ENCODE measurements around the gene CTNNBL1. TPM values are rescaled to one million over a fixed set of nuclear protein-coding genes. Genes with fewer than 3 reads are reported as not detected.
A peak's percentile ranks its signal among the peaks of the same experiment; 100 is the strongest.

Gene CTNNBL1
- total RNA-seq, 2 donors from 2014 or later = 68.6 to 68.7 TPM

GRCh38 chr20:37881601-37882343, 187.9 kb downstream of the CTNNBL1 start:
- no peaks in the 10 kb centered on the region for H3K9me3 ChIP-seq (ENCODE audit: control insufficient read depth, low read length)
- no peaks in the 10 kb centered on the region for H3K27me3 ChIP-seq (ENCODE audit: control insufficient read depth, insufficient read depth, low read length, poor library complexity, severe bottlenecking)
- no peaks in the 10 kb centered on the region for H3K36me3 ChIP-seq (ENCODE audit: control insufficient read depth, insufficient read depth, low read length)
- peak overlapping the region; percentile 65 for H3K27ac Mint-ChIP-seq
- TF ChIP-seq, protein P1, sequence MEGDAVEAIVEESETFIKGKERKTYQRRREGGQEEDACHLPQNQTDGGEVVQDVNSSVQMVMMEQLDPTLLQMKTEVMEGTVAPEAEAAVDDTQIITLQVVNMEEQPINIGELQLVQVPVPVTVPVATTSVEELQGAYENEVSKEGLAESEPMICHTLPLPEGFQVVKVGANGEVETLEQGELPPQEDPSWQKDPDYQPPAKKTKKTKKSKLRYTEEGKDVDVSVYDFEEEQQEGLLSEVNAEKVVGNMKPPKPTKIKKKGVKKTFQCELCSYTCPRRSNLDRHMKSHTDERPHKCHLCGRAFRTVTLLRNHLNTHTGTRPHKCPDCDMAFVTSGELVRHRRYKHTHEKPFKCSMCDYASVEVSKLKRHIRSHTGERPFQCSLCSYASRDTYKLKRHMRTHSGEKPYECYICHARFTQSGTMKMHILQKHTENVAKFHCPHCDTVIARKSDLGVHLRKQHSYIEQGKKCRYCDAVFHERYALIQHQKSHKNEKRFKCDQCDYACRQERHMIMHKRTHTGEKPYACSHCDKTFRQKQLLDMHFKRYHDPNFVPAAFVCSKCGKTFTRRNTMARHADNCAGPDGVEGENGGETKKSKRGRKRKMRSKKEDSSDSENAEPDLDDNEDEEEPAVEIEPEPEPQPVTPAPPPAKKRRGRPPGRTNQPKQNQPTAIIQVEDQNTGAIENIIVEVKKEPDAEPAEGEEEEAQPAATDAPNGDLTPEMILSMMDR (conservative IDR thresholded peaks at IDR 0.05) = no peak
- no peak for DNase-seq
- peaks cover 3% of the 10 kb centered on the region for H3K27me3 Mint-ChIP-seq (ENCODE audit: insufficient read depth)
- peak overlapping the region; percentile 32 for H3K27ac ChIP-seq (ENCODE audit: low read depth, low read length)
- no peak overlapping the region for H3K4me3 ChIP-seq (ENCODE audit: low read length)
- no peak overlapping the region for H3K4me3 Mint-ChIP-seq
- whole genome bisulfite sequencing, 2 experiments (ENCODE audit: insufficient coverage in 1 of 2, insufficient read length in 1 of 2) = 88 to 91% methylated on average over 17 to 22 of the region's 22 CpGs
- no peaks in the 10 kb centered on the region for H3K9me3 Mint-ChIP-seq
- H3K4me1 Mint-ChIP-seq = no peaks in the 10 kb centered on the region
- no peaks in the 10 kb centered on the region for H3K36me3 Mint-ChIP-seq (ENCODE audit: low read depth)
- H3K4me1 ChIP-seq (ENCODE audit: control insufficient read depth, insufficient read depth, low read length) = no peaks in the 10 kb centered on the region
- no peak overlapping the region for H3K9ac ChIP-seq (ENCODE audit: extremely low read depth, low read length, poor library complexity, severe bottlenecking)

GRCh38 chr20:37882961-37883712, 189.3 kb downstream of the CTNNBL1 start:
- no peak overlapping the region for H3K27ac Mint-ChIP-seq
- H3K27me3 Mint-ChIP-seq (ENCODE audit: insufficient read depth) = peaks cover 3% of the 10 kb centered on the region
- no peaks in the 10 kb centered on the region for H3K27me3 ChIP-seq (ENCODE audit: control insufficient read depth, insufficient read depth, low read length, poor library complexity, severe bottlenecking)
- H3K27ac ChIP-seq (ENCODE audit: low read depth, low read length) = no peak overlapping the region
- H3K36me3 Mint-ChIP-seq (ENCODE audit: low read depth) = no peaks in the 10 kb centered on the region
- H3K4me1 ChIP-seq (ENCODE audit: control insufficient read depth, insufficient read depth, low read length) = no peaks in the 10 kb centered on the region
- no peaks in the 10 kb centered on the region for H3K36me3 ChIP-seq (ENCODE audit: control insufficient read depth, insufficient read depth, low read length)
- H3K9ac ChIP-seq (ENCODE audit: extremely low read depth, low read length, poor library complexity, severe bottlenecking) = no peak overlapping the region
- TF ChIP-seq, protein P1 (conservative IDR thresholded peaks at IDR 0.05) = no peak
- H3K4me3 ChIP-seq (ENCODE audit: low read length) = no peak overlapping the region
- no peaks in the 10 kb centered on the region for H3K9me3 Mint-ChIP-seq
- 92 to 94% methylated on average over 9 to 16 of the region's 16 CpGs for WGBS, 2 experiments (ENCODE audit: insufficient coverage in 1 of 2, insufficient read length in 1 of 2)
- DNase-seq = no peak
- H3K4me3 Mint-ChIP-seq = no peak overlapping the region
- no peaks in the 10 kb centered on the region for H3K4me1 Mint-ChIP-seq
- no peaks in the 10 kb centered on the region for H3K9me3 ChIP-seq (ENCODE audit: control insufficient read depth, low read length)

DNA sequence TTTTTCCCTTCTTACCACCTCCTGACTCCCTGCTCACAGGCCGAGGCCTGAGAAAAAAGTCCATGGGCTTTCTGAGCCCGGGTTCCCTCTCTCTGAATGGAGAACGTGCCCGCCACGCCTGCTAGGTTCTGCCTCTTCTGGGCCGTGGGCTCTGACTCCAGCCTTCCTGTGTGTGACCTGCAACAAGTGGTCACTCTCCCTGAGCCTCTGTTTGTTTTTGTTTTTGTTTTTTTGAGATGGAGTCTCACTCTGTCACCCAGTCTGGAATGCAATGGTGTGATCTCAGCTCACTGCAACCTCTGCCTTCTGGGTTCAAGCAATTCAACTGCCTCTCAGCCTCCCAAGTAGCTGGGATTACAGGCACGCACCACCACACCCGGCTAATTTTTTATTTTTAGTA, 191.2 kb downstream of the CTNNBL1 start:
- peak overlapping the region; percentile 46 for H3K27ac Mint-ChIP-seq
- WGBS, 2 experiments (ENCODE audit: insufficient coverage in 1 of 2, insufficient read length in 1 of 2) = 91 to 96% methylated on average over 6 to 8 of the region's 8 CpGs
- Histone ChIP-seq H3K27me3 (ENCODE audit: control insufficient read depth, insufficient read depth, low read length, poor library complexity, severe bottlenecking) (no peaks in the 10 kb centered on the region), H3K36me3 (ENCODE audit: control insufficient read depth, insufficient read depth, low read length) (no peaks in the 10 kb centered on the region), H3K9ac (ENCODE audit: extremely low read depth, low read length, poor library complexity, severe bottlenecking) (no peak overlapping the region), H3K27ac (ENCODE audit: low read depth, low read length) (no peak overlapping the region), H3K4me3 (ENCODE audit: low read length) (no peak overlapping the region), H3K4me1 (ENCODE audit: control insufficient read depth, insufficient read depth, low read length) (no peaks in the 10 kb centered on the region), H3K9me3 (ENCODE audit: control insufficient read depth, low read length) (no peaks in the 10 kb centered on the region)
- no peaks in the 10 kb centered on the region for H3K36me3 Mint-ChIP-seq (ENCODE audit: low read depth)
- no peak for DNase-seq
- peaks cover 3% of the 10 kb centered on the region for H3K27me3 Mint-ChIP-seq (ENCODE audit: insufficient read depth)
- TF ChIP-seq, protein P1 (conservative IDR thresholded peaks at IDR 0.05) = no peak
- no peaks in the 10 kb centered on the region for H3K9me3 Mint-ChIP-seq
- no peaks in the 10 kb centered on the region for H3K4me1 Mint-ChIP-seq
- no peak overlapping the region for H3K4me3 Mint-ChIP-seq

Data from endodermal cell (in vitro differentiated cells).